Lung (tissue), 12 donors: ENCODE data around the gene CORO2A. TPM values are rescaled to one million over a fixed set of nuclear protein-coding genes. Genes with fewer than 3 reads are reported as not detected.

Experiments used
- ATAC-seq: fragments of 200-7000 bp; cut with Tn5 transposase; one replicate; pipeline ENCODE4 v1.9.1; 2020; ENCODE audit warnings: moderate number of reproducible peaks; ENCODE audit not compliant: insufficient read depth, low FRiP score
- DNase-seq, 3 donors: peaks; one replicate each; pipeline ENCODE4 v3.0.0-alpha.2; 2013 to 2017
- H3K27ac ChIP-seq, 2 donors: one replicate each; pipeline ENCODE4 v1.5.1; 2013; ENCODE audit warnings: mild to moderate bottlenecking in 2 of 2, moderate library complexity in 2 of 2, control low read depth in 1 of 2, inconsistent platforms in 1 of 2, low read depth in 1 of 2, low read length in 1 of 2
- H3K27me3 ChIP-seq, 3 donors: one replicate each; pipeline ENCODE4 v1.5.1; 2013; ENCODE audit warnings: low read length in 2 of 3; ENCODE audit not compliant: control insufficient read depth in 3 of 3, insufficient read depth in 3 of 3
- H3K36me3 ChIP-seq, 4 donors: one replicate each; pipeline ENCODE4 v1.5.1; 2013; ENCODE audit warnings: low read length in 4 of 4, mild to moderate bottlenecking in 1 of 4, moderate library complexity in 1 of 4; ENCODE audit not compliant: control insufficient read depth in 4 of 4, insufficient read depth in 4 of 4
- H3K4me1 ChIP-seq, 5 donors: one replicate each; pipeline ENCODE4 v1.5.1; 2013; ENCODE audit warnings: low read length in 5 of 5, mild to moderate bottlenecking in 2 of 5, moderate library complexity in 1 of 5; ENCODE audit not compliant: control insufficient read depth in 5 of 5, insufficient read depth in 5 of 5
- H3K4me3 ChIP-seq: one replicate; pipeline ENCODE4 v1.5.1; 2013; ENCODE audit warnings: mild to moderate bottlenecking, control low read depth, moderate library complexity
- H3K9ac ChIP-seq, 2 donors: one replicate each; pipeline ENCODE4 v1.5.1; 2013; ENCODE audit warnings: low read length in 2 of 2, control low read depth in 1 of 2; ENCODE audit not compliant: insufficient read depth in 1 of 2
- H3K9me3 ChIP-seq, 4 donors: one replicate each; pipeline ENCODE4 v1.5.1; 2013; ENCODE audit warnings: low read length in 3 of 4, mild to moderate bottlenecking in 1 of 4, moderate library complexity in 1 of 4; ENCODE audit not compliant: control insufficient read depth in 4 of 4, insufficient read depth in 3 of 4
- CTCF ChIP-seq: IDR thresholded peaks from 2 replicates; pipeline ENCODE4 v1.5.1; 2012; ENCODE audit warnings: mild to moderate bottlenecking; ENCODE audit errors: control extremely low read depth, extremely low read depth
- WGBS, 2 donors: extraction: QIAGEN DNeasy Blood & Tissue Kit; methylation state at CpG; one replicate each; pipeline ENCODE4 v1.1.7; 2013; 5-methylcytosine and 5-hydroxymethylcytosine counted together
- polyA plus RNA-seq, 2 donors: library from polyadenylated mRNA; stranded (reverse); fragments of 200-250 nt; gene quantifications; one replicate each; pipeline ENCODE4 v1.2.1, GENCODE V29; 2013
- total RNA-seq, 2 donors: library from RNA; depleted of rRNA in 1 of 2; stranded (reverse); fragments of >200 nt in 1 of 2; gene quantifications; one replicate each; pipeline ENCODE4 v1.2.1, GENCODE V29; 2014 to 2021
- donor health status: control.
- donor health status: control.
- donor health status: Bipolar disorder and iron deficiency.
- donor health status: healthy.
- donor health status: DM: yes; HTN: yes; CAD: no.

Gene CORO2A
- total and polyA plus RNA-seq, 4 donors: 6.8 to 22.3 (median 14.7) TPM

GRCh38 chr9:98134702-98135557, 57.5 kb downstream of the CORO2A start:
- ATAC-seq: no peak

DNA sequence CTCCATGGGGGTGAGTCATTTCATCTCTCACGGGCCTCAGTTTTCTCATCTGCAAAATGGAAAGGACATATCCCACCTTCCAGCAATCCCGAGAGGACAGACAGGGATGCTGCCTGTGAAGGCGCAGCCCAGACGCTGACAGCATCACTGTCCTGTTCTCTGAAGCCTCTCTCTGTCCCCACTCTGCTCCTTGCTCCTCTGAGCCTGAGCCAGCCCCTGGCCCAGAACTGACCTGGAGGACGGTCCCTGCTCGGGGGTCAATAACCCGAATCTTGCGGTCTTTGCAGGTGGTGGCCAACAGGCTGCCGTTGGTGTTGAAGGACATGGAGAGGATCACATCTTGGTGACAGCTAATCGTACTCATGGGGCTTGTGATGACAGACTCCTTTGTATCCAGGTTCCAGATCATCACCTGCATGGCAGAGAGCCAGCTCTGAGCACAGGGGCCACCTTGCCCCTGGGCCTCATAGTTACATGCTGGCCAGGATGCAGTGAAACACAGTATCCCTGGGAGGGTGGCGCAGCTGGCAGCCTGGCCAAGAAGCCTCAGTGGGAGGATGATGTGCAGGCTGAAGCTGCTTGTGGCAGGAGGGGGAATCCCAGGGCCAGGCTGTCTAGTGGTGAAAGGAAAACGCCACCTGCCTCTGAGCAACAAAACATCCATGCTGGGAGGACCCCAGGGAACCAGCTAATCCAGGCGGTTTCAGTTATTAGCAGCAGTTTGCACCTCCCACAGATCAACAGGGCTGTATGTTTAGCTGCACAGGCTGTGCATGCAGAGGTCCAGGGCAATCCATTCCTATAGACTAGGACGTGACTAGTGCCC, 59.4 kb downstream of the CORO2A start:
- no peak for TF ChIP-seq CTCF
- no peak for DNase-seq
- Histone ChIP-seq H3K27me3 (no peaks in the 10 kb centered on the region), H3K36me3 (peaks cover 0 to 11% (median 0%) of the 10 kb centered on the region in 4 donors), H3K4me3 (no peak overlapping the region), H3K27ac (no peak overlapping the region), H3K9me3 (no peaks in the 10 kb centered on the region), H3K9ac (no peak overlapping the region), H3K4me1 (no peaks in the 10 kb centered on the region)
- WGBS, 2 donors: 85 to 88% methylated on average over 14 of the region's 14 CpGs
- no peak for ATAC-seq

More at GRCh38 chr9:98134702-98135557, 57.5 kb downstream of the CORO2A start:
- Histone ChIP-seq H3K4me1 (no peaks in the 10 kb centered on the region), H3K36me3 (peaks cover 0 to 5% (median 0%) of the 10 kb centered on the region in 4 donors), H3K9me3 (no peaks in the 10 kb centered on the region), H3K27me3 (no peaks in the 10 kb centered on the region), H3K9ac (no peak overlapping the region), H3K27ac (no peak overlapping the region), H3K4me3 (no peak overlapping the region)
- no peak for TF ChIP-seq CTCF
- WGBS, 2 donors: 86 to 91% methylated on average over 12 of the region's 12 CpGs
- DNase-seq: no peak

DNA sequence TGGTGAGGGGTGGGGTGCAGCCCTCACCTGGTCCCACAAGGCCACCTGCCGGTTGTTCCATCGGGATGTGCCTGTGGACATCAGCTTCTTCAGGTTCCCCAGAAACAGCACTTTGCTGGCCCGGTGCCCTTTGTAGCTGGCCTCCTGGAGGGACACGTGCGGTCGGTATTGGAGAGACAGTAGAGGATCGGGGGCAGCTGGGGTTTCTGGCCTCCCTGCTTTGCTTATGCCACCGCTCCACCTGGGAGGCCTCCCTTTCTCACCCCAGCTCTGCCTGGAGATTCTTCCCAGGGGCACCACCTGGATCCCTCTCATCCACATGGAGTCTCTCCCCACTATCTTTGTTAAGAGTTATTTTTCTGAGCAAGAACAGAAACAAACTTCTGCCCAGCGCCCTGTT, 60.3 kb downstream of the CORO2A start:
- ATAC-seq (no peak), DNase-seq (no peak)
- Histone ChIP-seq H3K27ac (no peak overlapping the region), H3K9me3 (no peaks in the 10 kb centered on the region), H3K27me3 (no peaks in the 10 kb centered on the region), H3K4me3 (no peak overlapping the region), H3K36me3 (peaks cover 0 to 13% (median 0%) of the 10 kb centered on the region in 4 donors), H3K4me1 (no peaks in the 10 kb centered on the region), H3K9ac (no peak overlapping the region)
- 92 to 93% methylated on average over 9 of the region's 9 CpGs for WGBS, 2 donors
- TF ChIP-seq CTCF: no peak
